LNCaP clone FGC (cell line): Measurements from ENCODE around the gene ZNF319.

ENCODE experiments used
- DNase-seq: peaks from one replicate; pipeline ENCODE4 v3.0.0-alpha.2; 2011; ENCODE audit warnings: low read depth
- H3K4me3 ChIP-seq: 2 replicates; pipeline ENCODE4 v1.5.1; 2011; ENCODE audit warnings: mild to moderate bottlenecking, low read depth, low read length, control low read depth
- CTCF ChIP-seq: IDR thresholded peaks from 2 replicates; pipeline ENCODE4 v1.5.1; 2012; ENCODE audit warnings: mild to moderate bottlenecking; ENCODE audit not compliant: control insufficient read depth, insufficient read depth; ENCODE audit errors: extremely low read depth

The ZNF319 gene

GRCh38 chr16:57959121-57959520, 41.4 kb downstream of the ZNF319 start:
- DNase-seq, result no peak
- no peak overlapping the region for H3K4me3 ChIP-seq
- no peak for TF ChIP-seq CTCF

GRCh38 chr16:57958544-57958943, 41.9 kb downstream of the ZNF319 start:
- DNase-seq, result no peak
- TF ChIP-seq CTCF, result no peak
- H3K4me3 ChIP-seq, result no peak overlapping the region

DNA sequence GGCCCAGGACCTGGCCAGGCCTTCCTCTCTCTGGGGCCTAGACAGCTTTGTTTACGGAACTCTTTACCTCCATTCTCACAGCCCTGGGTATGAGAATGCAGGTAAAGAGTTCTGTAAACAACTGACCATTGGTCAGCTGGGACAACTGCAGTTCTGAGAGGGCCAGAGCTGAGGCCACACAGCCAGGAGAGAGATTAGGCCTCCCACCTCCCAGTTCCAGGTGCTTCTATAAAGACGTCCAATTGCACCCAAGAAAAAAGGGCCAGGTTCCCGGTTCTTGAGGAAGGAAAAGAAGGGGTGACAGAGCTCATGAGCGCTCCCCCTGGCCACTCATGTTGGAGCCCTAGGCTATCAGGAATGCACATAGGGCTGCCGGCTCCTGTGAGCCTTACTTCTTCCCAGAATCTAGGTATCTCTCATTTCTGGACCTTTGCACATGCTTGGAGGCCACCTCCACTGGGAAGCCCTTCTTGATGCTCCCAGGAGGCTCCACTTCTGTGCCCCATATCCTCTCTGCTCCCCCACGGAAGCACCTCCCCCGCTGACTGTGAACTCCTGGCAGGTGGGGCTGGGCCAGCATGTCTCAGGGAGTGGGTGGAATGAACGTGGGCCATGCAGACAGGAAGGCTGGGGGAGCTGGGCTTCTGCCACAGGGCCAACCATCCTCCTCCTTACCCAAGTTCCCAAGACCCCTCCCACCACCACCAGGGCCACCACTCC, 42.6 kb downstream of the ZNF319 start:
- H3K4me3 ChIP-seq, result no peak overlapping the region
- DNase-seq, result no peak
- no peak for TF ChIP-seq CTCF

- TF ChIP-seq CTCF, result no peak
Measured at GRCh38 chr16:57956924-57957672, 43.4 kb downstream of the ZNF319 start.

GRCh38 chr16:57956270-57956808, 44.1 kb downstream of the ZNF319 start:
- DNase-seq, result no peak
- no peak for TF ChIP-seq CTCF
- no peak overlapping the region for H3K4me3 ChIP-seq

More at GRCh38 chr16:57956924-57957672, 43.4 kb downstream of the ZNF319 start:
- no peak overlapping the region for H3K4me3 ChIP-seq
- DNase-seq, result no peak

- no peak overlapping the region for H3K4me3 ChIP-seq
- TF ChIP-seq CTCF, result 0 out of 2 replicates have a peak, but pooled peaks have one; percentile 1
- peak; percentile 23 for DNase-seq
Measured at GRCh38 chr16:57955572-57956188, 44.8 kb downstream of the ZNF319 start.
